ENCODE results near the gene GAB1. TPM values are rescaled to one million over a fixed set of nuclear protein-coding genes. Genes with fewer than 3 reads are reported as not detected.

The GAB1 gene
- total RNA-seq, 1 experiment from 2014 or later, result 3.8 TPM

DNA sequence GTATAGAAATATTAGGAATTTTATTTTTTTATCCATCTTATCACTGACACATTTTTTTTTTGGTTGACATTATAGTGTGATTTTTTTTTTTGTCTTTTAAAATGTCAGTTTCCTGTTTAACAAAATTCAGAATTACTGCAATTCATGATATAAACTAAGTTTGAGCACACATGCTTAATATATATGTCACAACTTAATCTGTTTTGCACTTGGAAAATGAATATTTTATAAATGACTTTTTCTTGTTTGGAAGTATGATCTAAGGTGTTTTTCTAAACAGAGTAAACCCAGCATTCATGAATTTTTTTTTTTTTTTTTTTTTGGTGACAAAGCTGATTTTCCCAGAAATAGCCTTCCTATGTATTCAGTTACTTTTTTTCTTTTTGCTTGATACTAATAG lies 179.2 kb downstream of the GAB1 start:
- H4K20me1 ChIP-seq (ENCODE audit: insufficient read depth), result peaks cover 18% of the 10 kb centered on the region; the same call in 1 of the 2 replicates
- DNase-seq (ENCODE audit: low read depth, low spot score) (no peak), ATAC-seq (no peak)
- H3K79me2 ChIP-seq (ENCODE audit: insufficient read depth, low read length), result peaks cover 74% of the 10 kb centered on the region
- peaks cover 3 to 16% of the 10 kb centered on the region in 2 experiments; a peak in 3 of 4 replicates for H3K4me1 ChIP-seq (ENCODE audit: control insufficient read depth in 1 of 2, insufficient read depth in 2 of 2, low read length in 2 of 2)
- no peaks in the 10 kb centered on the region for H3K27me3 ChIP-seq (ENCODE audit: insufficient read depth, low read length)
- no peak overlapping the region for H3K27ac ChIP-seq (ENCODE audit: low read depth, low read length)
- H3K4me3 ChIP-seq (replicated peaks in 1 of 2; ENCODE audit: low read depth in 1 of 2, low read length in 2 of 2), result no peak overlapping the region
- ChIA-PET POLR2A (no interaction called here), CTCF (no interaction called here), RAD21 (ENCODE audit: low non-redundant PET in 1 of 2, low total read pairs in 2 of 2, uncharacterized antibody in 2 of 2, unreplicated experiment in 2 of 2) (no interaction called here)
- no peaks in the 10 kb centered on the region for H3K9me2 ChIP-seq (ENCODE audit: insufficient read depth)
- BruUV-seq (replicated peaks), result no TSS peak
- peaks cover 27 to 34% of the 10 kb centered on the region in 2 experiments for H3K36me3 ChIP-seq (ENCODE audit: control insufficient read depth in 1 of 2, insufficient read depth in 2 of 2, low read length in 2 of 2)
- H3K4me2 ChIP-seq (ENCODE audit: low read length), result no peak overlapping the region; the same call in 1 of the 2 replicates
- TF ChIP-seq RAD21 (IDR thresholded peaks at IDR 0.05; ENCODE audit: low read depth) (no peak), CBX3 (IDR thresholded peaks at IDR 0.05; ENCODE audit: low read depth) (no peak), ELF1 (IDR thresholded peaks at IDR 0.05; ENCODE audit: borderline replicate concordance, low read depth) (no peak), FOSL1 (IDR thresholded peaks at IDR 0.05; ENCODE audit: low read depth) (no peak), JUND (IDR thresholded peaks at IDR 0.05) (no peak), SIN3A (IDR thresholded peaks at IDR 0.05; ENCODE audit: low read depth) (no peak), REST (IDR thresholded peaks at IDR 0.05; ENCODE audit: low read depth) (no peak), TCF7L2 (IDR thresholded peaks at IDR 0.05; ENCODE audit: borderline replicate concordance, extremely low read depth, insufficient read depth, insufficient read length) (no peak), EZH2phosphoT487 (IDR thresholded peaks at IDR 0.05; ENCODE audit: borderline replicate concordance) (no peak), SP1 (IDR thresholded peaks at IDR 0.05; ENCODE audit: low read depth) (no peak), SRF (IDR thresholded peaks at IDR 0.05; ENCODE audit: low read depth) (no peak), ZBTB33 (IDR thresholded peaks at IDR 0.05; ENCODE audit: extremely low read depth, insufficient replicate concordance, low read length) (no peak)
- TF ChIP-seq, protein P1, sequence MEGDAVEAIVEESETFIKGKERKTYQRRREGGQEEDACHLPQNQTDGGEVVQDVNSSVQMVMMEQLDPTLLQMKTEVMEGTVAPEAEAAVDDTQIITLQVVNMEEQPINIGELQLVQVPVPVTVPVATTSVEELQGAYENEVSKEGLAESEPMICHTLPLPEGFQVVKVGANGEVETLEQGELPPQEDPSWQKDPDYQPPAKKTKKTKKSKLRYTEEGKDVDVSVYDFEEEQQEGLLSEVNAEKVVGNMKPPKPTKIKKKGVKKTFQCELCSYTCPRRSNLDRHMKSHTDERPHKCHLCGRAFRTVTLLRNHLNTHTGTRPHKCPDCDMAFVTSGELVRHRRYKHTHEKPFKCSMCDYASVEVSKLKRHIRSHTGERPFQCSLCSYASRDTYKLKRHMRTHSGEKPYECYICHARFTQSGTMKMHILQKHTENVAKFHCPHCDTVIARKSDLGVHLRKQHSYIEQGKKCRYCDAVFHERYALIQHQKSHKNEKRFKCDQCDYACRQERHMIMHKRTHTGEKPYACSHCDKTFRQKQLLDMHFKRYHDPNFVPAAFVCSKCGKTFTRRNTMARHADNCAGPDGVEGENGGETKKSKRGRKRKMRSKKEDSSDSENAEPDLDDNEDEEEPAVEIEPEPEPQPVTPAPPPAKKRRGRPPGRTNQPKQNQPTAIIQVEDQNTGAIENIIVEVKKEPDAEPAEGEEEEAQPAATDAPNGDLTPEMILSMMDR (IDR thresholded peaks at IDR 0.05 in 2 of 3, conservative IDR thresholded peaks at IDR 0.05 in 1 of 3; ENCODE audit: borderline replicate concordance in 1 of 3, insufficient read depth in 1 of 3, low read depth in 2 of 3, low read length in 2 of 3), result no peak
- no peak overlapping the region for H2AFZ ChIP-seq (ENCODE audit: low read depth, low read length, poor library complexity, severe bottlenecking)
- H3K9me3 ChIP-seq (ENCODE audit: control insufficient read depth in 1 of 2, insufficient read depth in 1 of 2, low read depth in 1 of 2, low read length in 2 of 2), result no peaks in the 10 kb centered on the region
- intact Hi-C loops (cut with micrococcal nuclease), result no loop called here
- H3K9ac ChIP-seq (ENCODE audit: low read length), result no peak overlapping the region

Measured in HCT116 (cell line).